Vagina (tissue), 2 donors: ENCODE data around the gene PRR18. TPM values are rescaled to one million over a fixed set of nuclear protein-coding genes. Genes with fewer than 3 reads are reported as not detected.

Experiments
- DNase-seq, 2 donors: peaks; one replicate each; pipeline ENCODE4 v3.0.0-alpha.2; 2017; ENCODE audit errors: extremely low spot score in 2 of 2
- H3K27ac ChIP-seq: fragments of 200-600 bp; sonication (generic); one replicate; pipeline ENCODE4 v1.5.1; 2019
- H3K27me3 ChIP-seq: fragments of 200-600 bp; sonication (generic); one replicate; pipeline ENCODE4 v1.5.1; 2019
- H3K36me3 ChIP-seq, 2 donors: fragments of 200-600 bp; sonication (generic); one replicate each; pipeline ENCODE4 v1.5.1; 2017 to 2019
- H3K4me1 ChIP-seq: fragments of 200-600 bp; sonication (generic); one replicate; pipeline ENCODE4 v1.5.1; 2019
- H3K4me3 ChIP-seq, 2 donors: fragments of 200-600 bp; sonication (generic); 1 replicate in 1 of 2; 2 replicates in 1 of 2; pipeline ENCODE4 v1.5.1; 2016 to 2019
- H3K9me3 ChIP-seq: fragments of 200-600 bp; sonication (generic); one replicate; pipeline ENCODE4 v1.5.1; 2019
- POLR2A ChIP-seq, 2 donors: fragments of 450-650 bp; IDR thresholded peaks; one replicate each; pipeline ENCODE4 v1.6.1; 2017; ENCODE audit warnings: antibody characterized with exemption in 2 of 2, mild to moderate bottlenecking in 2 of 2, moderate library complexity in 2 of 2
- POLR2AphosphoS5 ChIP-seq, 2 donors: sonication (generic); formaldehyde crosslinking; IDR thresholded peaks; one replicate each; pipeline ENCODE4 v1.9.0; 2017; ENCODE audit warnings: antibody characterized with exemption in 2 of 2, mild to moderate bottlenecking in 2 of 2, low read depth in 1 of 2; ENCODE audit not compliant: insufficient read depth in 1 of 2
- intact Hi-C: fragments of 100-400 bp; cut with DNase I; formaldehyde crosslinking; loops from one replicate; pipeline ENCODE4 v1.15.1; 2023
- total RNA-seq: library from RNA; depleted of rRNA; stranded (reverse); fragments of >200 nt; gene quantifications from one replicate; pipeline ENCODE4 v1.2.3, GENCODE V29; 2016
- TF ChIP-seq, protein P1 (sequence below), 3 experiments: fragments of 450-650 bp in 2 of 3; fragments of 200-600 bp in 1 of 3; sonication (generic) in 1 of 3; IDR thresholded peaks; one replicate each; pipeline ENCODE4 v1.5.1; 2017 to 2019; ENCODE audit warnings: antibody characterized with exemption in 3 of 3, mild to moderate bottlenecking in 2 of 3, moderate library complexity in 2 of 3

The PRR18 gene
- total RNA-seq, 1 donor from 2014 or later = not detected

DNA sequence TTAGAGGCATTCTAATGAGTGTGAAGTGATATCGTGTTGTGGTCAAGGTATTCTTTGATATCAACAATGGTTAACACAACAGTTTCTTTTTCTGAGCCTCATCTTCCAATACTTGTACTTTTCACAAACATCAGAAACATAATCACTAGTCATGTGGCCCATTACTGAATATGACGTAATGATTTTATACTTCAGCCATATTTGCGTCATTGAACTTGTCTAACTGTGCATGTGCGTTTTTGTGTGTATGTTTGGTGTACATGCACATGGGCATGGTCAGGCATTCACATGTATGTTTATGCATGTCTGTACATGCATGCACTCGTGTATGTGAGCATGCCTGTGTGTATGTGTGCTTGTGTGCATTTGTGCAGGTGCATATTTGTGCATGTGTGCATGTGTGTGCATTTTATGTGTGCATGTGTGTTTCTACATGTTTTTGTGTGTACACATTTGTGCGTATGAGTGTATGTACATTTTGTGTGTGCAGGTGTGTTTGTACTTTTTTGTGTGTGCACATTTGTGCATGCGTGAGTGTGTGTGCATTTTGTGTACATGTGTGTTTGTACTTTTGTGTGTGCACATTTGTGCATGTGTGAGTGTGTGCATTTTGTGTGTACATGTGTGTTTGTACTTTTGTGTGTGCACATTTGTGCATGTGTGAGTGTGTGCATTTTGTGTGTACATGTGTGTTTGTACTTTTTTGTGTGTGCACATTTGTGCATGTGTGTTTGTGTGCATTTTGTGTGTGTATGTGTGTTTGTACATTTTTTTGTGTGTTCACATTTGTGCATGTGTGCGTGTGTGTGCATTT lies 29.4 kb downstream of the PRR18 start:
- Histone ChIP-seq H3K36me3 (no peaks in the 10 kb centered on the region), H3K27ac (no peak overlapping the region), H3K4me1 (no peaks in the 10 kb centered on the region), H3K4me3 (no peak overlapping the region), H3K27me3 (no peaks in the 10 kb centered on the region), H3K9me3 (no peaks in the 10 kb centered on the region)
- intact Hi-C loops = loop anchor here (5.0 kb wide), 1 partner anchor 124 kb away; no protein-coding TSS in a partner anchor
- no peak for TF ChIP-seq POLR2AphosphoS5 (IDR thresholded peaks at IDR 0.05; ENCODE audit: insufficient read depth in 1 of 2, low read depth in 1 of 2)
- TF ChIP-seq, protein P1, sequence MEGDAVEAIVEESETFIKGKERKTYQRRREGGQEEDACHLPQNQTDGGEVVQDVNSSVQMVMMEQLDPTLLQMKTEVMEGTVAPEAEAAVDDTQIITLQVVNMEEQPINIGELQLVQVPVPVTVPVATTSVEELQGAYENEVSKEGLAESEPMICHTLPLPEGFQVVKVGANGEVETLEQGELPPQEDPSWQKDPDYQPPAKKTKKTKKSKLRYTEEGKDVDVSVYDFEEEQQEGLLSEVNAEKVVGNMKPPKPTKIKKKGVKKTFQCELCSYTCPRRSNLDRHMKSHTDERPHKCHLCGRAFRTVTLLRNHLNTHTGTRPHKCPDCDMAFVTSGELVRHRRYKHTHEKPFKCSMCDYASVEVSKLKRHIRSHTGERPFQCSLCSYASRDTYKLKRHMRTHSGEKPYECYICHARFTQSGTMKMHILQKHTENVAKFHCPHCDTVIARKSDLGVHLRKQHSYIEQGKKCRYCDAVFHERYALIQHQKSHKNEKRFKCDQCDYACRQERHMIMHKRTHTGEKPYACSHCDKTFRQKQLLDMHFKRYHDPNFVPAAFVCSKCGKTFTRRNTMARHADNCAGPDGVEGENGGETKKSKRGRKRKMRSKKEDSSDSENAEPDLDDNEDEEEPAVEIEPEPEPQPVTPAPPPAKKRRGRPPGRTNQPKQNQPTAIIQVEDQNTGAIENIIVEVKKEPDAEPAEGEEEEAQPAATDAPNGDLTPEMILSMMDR (IDR thresholded peaks at IDR 0.05) = no peak
- no peak for TF ChIP-seq POLR2A (IDR thresholded peaks at IDR 0.05)
- peak in 1 of 2 donors; percentile 44 for DNase-seq

DNA sequence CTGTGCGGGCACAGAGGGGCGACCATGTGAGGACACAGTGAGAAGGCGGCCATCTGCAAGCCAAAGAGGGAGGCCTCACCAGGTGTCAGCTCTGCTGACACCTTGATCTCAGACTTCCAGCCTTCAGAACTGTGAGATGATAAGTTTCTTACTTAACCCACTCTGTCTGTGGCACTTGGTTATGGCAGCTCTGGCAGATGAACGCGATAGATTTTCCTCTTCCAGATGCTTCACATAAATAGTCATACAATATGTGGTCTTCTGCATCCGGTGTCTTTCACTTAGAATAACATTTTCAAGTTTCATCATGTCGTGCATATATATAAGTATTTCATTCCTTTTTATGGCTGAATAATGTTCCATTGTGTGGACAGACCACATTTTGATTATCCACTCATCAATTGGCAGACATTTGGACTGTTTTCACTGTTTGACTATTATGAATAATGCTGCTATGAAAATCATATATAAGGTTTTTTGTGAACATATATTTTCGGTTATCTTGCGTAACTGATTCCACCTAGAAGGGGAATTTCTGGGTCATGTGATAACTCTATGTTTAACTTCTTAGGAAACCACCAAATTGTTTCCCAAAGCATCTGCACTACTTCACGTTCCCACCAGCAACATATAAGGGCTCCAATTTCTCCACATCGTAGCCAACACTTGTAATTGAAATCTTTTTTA lies 30.2 kb downstream of the PRR18 start:
- no peaks in the 10 kb centered on the region for H3K4me1 ChIP-seq
- H3K27ac ChIP-seq = no peak overlapping the region
- intact Hi-C loops = loop anchor here (5.0 kb wide), 1 partner anchor 124 kb away; no protein-coding TSS in a partner anchor
- no peaks in the 10 kb centered on the region for H3K36me3 ChIP-seq
- H3K27me3 ChIP-seq = no peaks in the 10 kb centered on the region
- no peaks in the 10 kb centered on the region for H3K9me3 ChIP-seq
- no peak overlapping the region for H3K4me3 ChIP-seq
- no peak for DNase-seq
- no peak for TF ChIP-seq POLR2A (IDR thresholded peaks at IDR 0.05)
- TF ChIP-seq, protein P1 (IDR thresholded peaks at IDR 0.05) = no peak
- TF ChIP-seq POLR2AphosphoS5 (IDR thresholded peaks at IDR 0.05; ENCODE audit: insufficient read depth in 1 of 2, low read depth in 1 of 2) = no peak

GRCh38 chr6:166277018-166277417 lies 31.2 kb downstream of the PRR18 start:
- H3K27ac ChIP-seq = no peak overlapping the region
- H3K36me3 ChIP-seq = no peaks in the 10 kb centered on the region
- no peak overlapping the region for H3K4me3 ChIP-seq

GRCh38 chr6:166275714-166276166 lies 32.5 kb downstream of the PRR18 start:
- no peaks in the 10 kb centered on the region for H3K4me1 ChIP-seq
- DNase-seq = peak in 1 of 2 donors; percentile 77
- H3K9me3 ChIP-seq = no peaks in the 10 kb centered on the region
- no peak overlapping the region for H3K27ac ChIP-seq
- intact Hi-C loops = loop anchor here (5.0 kb wide), 1 partner anchor 127 kb away; no protein-coding TSS in a partner anchor
- no peak for TF ChIP-seq POLR2A (IDR thresholded peaks at IDR 0.05)
- TF ChIP-seq, protein P1 (IDR thresholded peaks at IDR 0.05) = peak; percentile 75 to 93 (median 82)
- H3K27me3 ChIP-seq = no peaks in the 10 kb centered on the region
- H3K4me3 ChIP-seq = no peak overlapping the region
- H3K36me3 ChIP-seq = no peaks in the 10 kb centered on the region

More at GRCh38 chr6:166277018-166277417, 31.2 kb downstream of the PRR18 start:
- intact Hi-C loops = loop anchor here (5.0 kb wide), 1 partner anchor 125 kb away; no protein-coding TSS in a partner anchor
- H3K27me3 ChIP-seq = no peaks in the 10 kb centered on the region
- TF ChIP-seq, protein P1 (IDR thresholded peaks at IDR 0.05) = no peak
- TF ChIP-seq POLR2A (IDR thresholded peaks at IDR 0.05) = no peak
- no peak for TF ChIP-seq POLR2AphosphoS5 (IDR thresholded peaks at IDR 0.05; ENCODE audit: insufficient read depth in 1 of 2, low read depth in 1 of 2)
- DNase-seq = peak; percentile 34 to 79
- no peaks in the 10 kb centered on the region for H3K9me3 ChIP-seq
- no peaks in the 10 kb centered on the region for H3K4me1 ChIP-seq
